Keratinocyte (primary cell): Measurements from ENCODE around the gene GPR26.

Source experiments
- CTCF ChIP-seq, 3 experiments: IDR thresholded peaks in 1 of 3; conservative IDR thresholded peaks in 1 of 3; optimal IDR thresholded peaks in 1 of 3; 2 replicates in 2 of 3; 3 replicates in 1 of 3; pipeline versions ENCODE3 to v1.5.1; 2011; ENCODE audit warnings: low read length in 3 of 3, mild to moderate bottlenecking in 3 of 3, moderate library complexity in 2 of 3, control low read depth in 1 of 3, inconsistent platforms in 1 of 3; ENCODE audit not compliant: insufficient read depth in 2 of 3; ENCODE audit errors: extremely low read depth in 1 of 3
- EZH2 ChIP-seq: IDR thresholded peaks from one replicate; pipeline ENCODE4 v1.6.1; 2012; ENCODE audit warnings: inconsistent platforms, mild to moderate bottlenecking, low read length, moderate library complexity

- no peak for TF ChIP-seq EZH2
- TF ChIP-seq CTCF (optimal IDR thresholded peaks at IDR 0.05 in 1 of 3, IDR thresholded peaks at IDR 0.05 in 1 of 3, conservative IDR thresholded peaks at IDR 0.05 in 1 of 3; ENCODE audit: extremely low read depth in 1 of 3, insufficient read depth in 2 of 3, low read length in 3 of 3): no peak
These were observed 17.7 kb downstream of the GPR26 start for GRCh38 chr10:123683865-123684264.
